HL-60/S4 treated with retinoic acid at 250 ng/mL for 4 days and 3 days (cell line): ENCODE results near the gene CDAN1.

Experiments
- in situ Hi-C: fragments of 300-500 bp; cut with MboI; formaldehyde crosslinking; loops from 2 replicates; pipeline ENCODE4 v1.7.0; 2022; ENCODE audit warnings: low sequenced_read_pairs

The CDAN1 gene

GRCh38 chr15:42675021-42675420, 61.9 kb downstream of the CDAN1 start:
- in situ Hi-C loops: no loop called here

DNA sequence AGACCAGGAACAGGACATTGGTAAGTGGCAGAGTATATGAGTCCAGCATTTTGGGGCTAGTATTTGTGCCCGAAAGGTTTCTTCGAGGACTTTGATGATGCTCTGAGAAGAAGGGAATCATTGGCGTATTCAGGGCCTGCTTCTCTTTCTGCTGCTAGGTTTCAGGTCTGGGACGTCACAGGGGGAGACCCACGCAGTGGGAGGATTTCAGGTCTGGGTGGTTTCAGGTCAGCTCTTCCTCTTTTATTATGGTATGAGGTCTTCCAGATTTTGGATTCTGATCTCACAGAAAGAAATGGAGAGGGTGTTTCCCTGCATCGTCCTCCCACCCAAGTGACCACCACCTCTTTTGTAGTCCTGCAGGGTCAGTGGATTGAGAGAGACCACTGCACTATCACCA, 62.5 kb downstream of the CDAN1 start:
- in situ Hi-C loops: no loop called here
